Frontal cortex (tissue), 1 donor: ENCODE measurements around the gene ZFX. TPM values are rescaled to one million over a fixed set of nuclear protein-coding genes. Genes with fewer than 3 reads are reported as not detected.

ENCODE experiments used
- small RNA-seq: library from RNA; depleted of rRNA; stranded (forward); fragments of <200 nt; gene quantifications from one replicate; pipeline ENCODE3, GENCODE V24; 2014
- total RNA-seq: library from RNA; depleted of rRNA; stranded (reverse); fragments of >200 nt; gene quantifications from one replicate; pipeline ENCODE4 v1.2.3, GENCODE V29; 2014

Gene ZFX
- total RNA-seq, 1 donor from 2014 or later, result 46.1 TPM

Small RNA genes lying within 50 kb of the gene (small RNA-seq; reads per million reads assigned to genes)
- gene RF00263, result not detected

Other genes starting within 250 kb of the ZFX start
- gene APOO, start 241.8 kb upstream of the ZFX start, total RNA-seq, result 27.7 TPM
- gene CXorf58, start 241.7 kb upstream of the ZFX start, total RNA-seq, result 0.82 TPM
- 36.3 TPM for gene KLHL15, start 122.5 kb upstream of the ZFX start, total RNA-seq
- 296 TPM for gene EIF2S3, start 94.8 kb upstream of the ZFX start, total RNA-seq
- not detected for gene SUPT20HL2, start 164.3 kb downstream of the ZFX start, total RNA-seq
- not detected for gene SUPT20HL1, start 210.9 kb downstream of the ZFX start, total RNA-seq